Panc1 (cell line): ENCODE data around the gene BPIFA2. TPM values are rescaled to one million over a fixed set of nuclear protein-coding genes. Genes with fewer than 3 reads are reported as not detected.

Experiments used
- ATAC-seq: fragments of 200-7000 bp; cut with Tn5 transposase; 2 replicates; pipeline ENCODE4 v1.9.1; 2020; ENCODE audit warnings: mild to moderate bottlenecking, moderate library complexity
- BruUV-seq: library from RNA; stranded (reverse); fragments of 400-500 nt; replicated peaks from 2 replicates; lab custom pipeline; 2021; lab: Mats Ljungman, UMichigan
- CTCF ChIA-PET: fragments of 300-600 bp; sonication (Branson Sonifier 250); formaldehyde crosslinking; loops from one replicate; lab custom pipeline; 2022; ENCODE audit warnings: antibody characterized with exemption; lab: Charles Lee
- POLR2A ChIA-PET: fragments of 300-600 bp; sonication (Branson Sonifier 250); formaldehyde crosslinking; loops from one replicate; lab custom pipeline; 2022; ENCODE audit warnings: antibody characterized with exemption; lab: Charles Lee
- DNase-seq: peaks from one replicate; pipeline ENCODE4 v3.0.0-alpha.2; 2010; ENCODE audit warnings: low read depth, low spot score
- H3K27ac ChIP-seq: 2 replicates; pipeline ENCODE4 v1.5.1; 2011; ENCODE audit warnings: mild to moderate bottlenecking, low read length, inconsistent platforms
- H3K27me3 ChIP-seq: fragments of 200-500 bp; sonication (Bioruptor generic); 2 replicates; pipeline ENCODE4 v1.6.0; 2014; ENCODE audit warnings: low read length, inconsistent platforms; ENCODE audit not compliant: control insufficient read depth, insufficient read depth
- H3K36me3 ChIP-seq: fragments of 200-500 bp; sonication (Bioruptor generic); 2 replicates; pipeline ENCODE4 v1.5.1; 2014; ENCODE audit warnings: inconsistent platforms, mild to moderate bottlenecking, low read length, moderate library complexity; ENCODE audit not compliant: control insufficient read depth, insufficient read depth
- H3K4me1 ChIP-seq: 2 replicates; pipeline ENCODE4 v1.5.1; 2011; ENCODE audit warnings: inconsistent platforms, mild to moderate bottlenecking, low read length, moderate library complexity; ENCODE audit not compliant: control insufficient read depth, insufficient read depth
- H3K4me3 ChIP-seq, 2 experiments: 2 replicates each; pipeline ENCODE4 v1.5.1; 2011 to 2012; ENCODE audit warnings: low read depth in 2 of 2, low read length in 2 of 2, mild to moderate bottlenecking in 2 of 2, inconsistent platforms in 1 of 2, moderate library complexity in 1 of 2
- H3K9me3 ChIP-seq: fragments of 200-500 bp; sonication (Bioruptor generic); 2 replicates; pipeline ENCODE4 v1.5.1; 2014; ENCODE audit warnings: low read depth, mild to moderate bottlenecking, inconsistent platforms, low read length, moderate library complexity; ENCODE audit not compliant: control insufficient read depth, insufficient read depth
- POLR2AphosphoS5 ChIP-seq: IDR thresholded peaks from 2 replicates; pipeline ENCODE4 v1.6.1; 2012; ENCODE audit warnings: mild to moderate bottlenecking, low read depth, low read length, moderate library complexity
- REST ChIP-seq, 2 experiments: IDR thresholded peaks; 2 replicates each; pipeline ENCODE4 v1.6.1; 2011 to 2012; ENCODE audit warnings: low read depth in 2 of 2, control low read depth in 1 of 2, low read length in 1 of 2, mild to moderate bottlenecking in 1 of 2, moderate library complexity in 1 of 2; ENCODE audit not compliant: insufficient read depth in 1 of 2
- SIN3A ChIP-seq: IDR thresholded peaks from 2 replicates; pipeline ENCODE4 v1.6.1; 2012; ENCODE audit warnings: low read depth, mild to moderate bottlenecking, low read length, moderate library complexity, borderline replicate concordance; ENCODE audit not compliant: insufficient read depth
- TCF7L2 ChIP-seq: IDR thresholded peaks from 2 replicates; pipeline ENCODE4 v1.6.1; 2011; ENCODE audit warnings: mild to moderate bottlenecking, low read depth, low read length, inconsistent platforms
- in situ Hi-C: cut with HindIII; loops from 2 replicates; pipeline ENCODE4 v1.10.0; 2016; ENCODE audit warnings: low sequenced_read_pairs, low pct_unique_long_range_greater_than_20kb
- intact Hi-C: fragments of 100-400 bp; cut with micrococcal nuclease; formaldehyde crosslinking; loops from one replicate; pipeline ENCODE4 v1.10.0; 2022; ENCODE audit not compliant: unreplicated experiment
- total RNA-seq: library from RNA; stranded (reverse); gene quantifications from one replicate; pipeline ENCODE4 v1.2.1, GENCODE V29; 2021; ENCODE audit not compliant: unreplicated experiment
- TF ChIP-seq, protein P1 (sequence below): fragments of 450-650 bp; IDR thresholded peaks from 2 replicates; pipeline ENCODE4 v1.5.1; 2017; ENCODE audit warnings: mild to moderate bottlenecking

Gene BPIFA2
- total RNA-seq, 1 experiment from 2014 or later, result not detected

DNA sequence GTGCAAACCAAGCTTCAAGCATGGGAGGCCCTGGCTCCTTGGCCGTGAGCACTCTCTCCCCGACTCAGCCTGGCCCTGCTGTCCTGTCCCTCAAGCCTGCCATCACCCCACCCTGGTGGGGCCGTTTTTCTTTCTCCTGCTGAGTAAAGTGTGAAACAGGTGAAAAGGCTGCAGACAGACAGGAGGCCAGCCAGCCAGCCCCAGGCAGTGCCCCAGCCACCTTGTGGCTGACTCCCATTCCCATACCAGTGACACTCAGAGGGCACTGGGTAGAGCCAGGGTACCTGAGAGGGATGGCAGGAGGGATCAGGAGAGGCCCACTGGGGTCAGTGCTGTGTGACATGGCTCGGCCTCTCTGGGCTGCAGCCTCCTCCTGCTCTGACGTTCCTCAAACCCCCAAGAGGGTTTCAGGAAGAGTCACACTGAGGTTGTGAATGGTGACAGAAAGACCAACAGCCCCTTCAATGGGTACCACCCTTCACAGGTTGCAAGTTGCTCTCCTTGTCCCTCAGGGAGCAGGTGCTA lies 35.9 kb upstream of the BPIFA2 start:
- H3K4me3 ChIP-seq, result no peak overlapping the region
- ChIA-PET POLR2A (no interaction called here), CTCF (no interaction called here)
- H3K27ac ChIP-seq, result no peak overlapping the region
- in situ Hi-C loops (no loop called here), intact Hi-C loops (no loop called here)
- H3K9me3 ChIP-seq, result no peaks in the 10 kb centered on the region
- H3K36me3 ChIP-seq, result no peaks in the 10 kb centered on the region
- BruUV-seq, result no TSS peak
- H3K4me1 ChIP-seq, result no peaks in the 10 kb centered on the region
- no peak; the same call in 1 of the 2 replicates for ATAC-seq
- no peak for DNase-seq
- H3K27me3 ChIP-seq, result no peaks in the 10 kb centered on the region; the same call in 1 of the 2 replicates
- TF ChIP-seq SIN3A, result no peak
- no peak for TF ChIP-seq TCF7L2
- TF ChIP-seq REST (IDR thresholded peaks at IDR 0.05; ENCODE audit: insufficient read depth in 1 of 2, low read depth in 2 of 2, low read length in 1 of 2), result no peak
- TF ChIP-seq, protein P1, sequence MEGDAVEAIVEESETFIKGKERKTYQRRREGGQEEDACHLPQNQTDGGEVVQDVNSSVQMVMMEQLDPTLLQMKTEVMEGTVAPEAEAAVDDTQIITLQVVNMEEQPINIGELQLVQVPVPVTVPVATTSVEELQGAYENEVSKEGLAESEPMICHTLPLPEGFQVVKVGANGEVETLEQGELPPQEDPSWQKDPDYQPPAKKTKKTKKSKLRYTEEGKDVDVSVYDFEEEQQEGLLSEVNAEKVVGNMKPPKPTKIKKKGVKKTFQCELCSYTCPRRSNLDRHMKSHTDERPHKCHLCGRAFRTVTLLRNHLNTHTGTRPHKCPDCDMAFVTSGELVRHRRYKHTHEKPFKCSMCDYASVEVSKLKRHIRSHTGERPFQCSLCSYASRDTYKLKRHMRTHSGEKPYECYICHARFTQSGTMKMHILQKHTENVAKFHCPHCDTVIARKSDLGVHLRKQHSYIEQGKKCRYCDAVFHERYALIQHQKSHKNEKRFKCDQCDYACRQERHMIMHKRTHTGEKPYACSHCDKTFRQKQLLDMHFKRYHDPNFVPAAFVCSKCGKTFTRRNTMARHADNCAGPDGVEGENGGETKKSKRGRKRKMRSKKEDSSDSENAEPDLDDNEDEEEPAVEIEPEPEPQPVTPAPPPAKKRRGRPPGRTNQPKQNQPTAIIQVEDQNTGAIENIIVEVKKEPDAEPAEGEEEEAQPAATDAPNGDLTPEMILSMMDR, result no peak
- TF ChIP-seq POLR2AphosphoS5, result no peak

DNA sequence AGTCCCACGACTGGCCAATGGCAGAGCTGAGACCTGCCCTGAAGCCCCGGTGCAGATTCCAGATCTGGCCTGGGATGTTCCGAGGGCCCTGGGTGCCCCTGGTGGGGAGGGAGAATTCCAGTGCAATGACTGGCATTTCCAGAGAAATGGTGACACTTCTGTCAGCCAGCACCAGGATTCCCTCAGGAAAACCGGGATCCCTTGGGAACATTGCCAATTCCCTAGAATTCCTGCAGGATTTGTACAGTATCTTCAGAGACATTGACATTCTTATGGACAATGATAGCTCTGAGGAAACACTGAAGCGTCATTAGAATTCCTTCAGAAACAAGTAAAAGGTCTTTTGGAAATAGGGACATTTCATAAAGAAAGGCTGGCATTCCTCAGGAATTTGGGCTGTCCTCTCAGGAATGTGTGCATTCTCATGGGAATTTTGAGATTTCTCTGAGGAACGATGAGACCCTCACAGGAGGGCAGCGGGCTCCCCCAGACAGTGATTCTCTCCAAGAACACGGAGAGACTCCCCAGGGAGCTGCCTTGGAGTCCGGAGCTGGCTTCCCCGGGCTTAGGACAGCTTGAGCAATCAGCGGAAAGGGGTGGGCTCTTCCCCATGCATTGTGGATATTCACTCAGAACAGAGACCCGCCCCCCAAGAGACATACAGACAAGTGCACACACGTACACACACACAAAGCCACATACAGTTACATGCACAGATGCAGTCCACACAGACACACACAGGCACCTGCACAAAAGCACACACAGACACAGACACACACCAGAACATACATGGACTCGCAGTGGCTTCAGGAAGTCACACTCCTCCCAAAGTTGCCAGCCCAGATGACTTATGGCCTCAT lies 35.2 kb upstream of the BPIFA2 start:
- H3K4me3 ChIP-seq, result no peak overlapping the region
- no peaks in the 10 kb centered on the region for H3K36me3 ChIP-seq
- H3K27me3 ChIP-seq, result no peaks in the 10 kb centered on the region; the same call in 1 of the 2 replicates
- POLR2A ChIA-PET, result no interaction called here
- in situ Hi-C loops (no loop called here), intact Hi-C loops (no loop called here)
- peak; percentile 44; the same call in 1 of the 2 replicates for ATAC-seq
- DNase-seq, result no peak
- H3K27ac ChIP-seq, result no peak overlapping the region
- no TSS peak for BruUV-seq
- CTCF ChIA-PET, result no interaction called here
- no peak for TF ChIP-seq SIN3A
- no peak for TF ChIP-seq POLR2AphosphoS5
- no peak for TF ChIP-seq TCF7L2
- TF ChIP-seq REST (IDR thresholded peaks at IDR 0.05; ENCODE audit: insufficient read depth in 1 of 2, low read depth in 2 of 2, low read length in 1 of 2), result no peak
- TF ChIP-seq, protein P1, result no peak
- H3K4me1 ChIP-seq, result no peaks in the 10 kb centered on the region
- H3K9me3 ChIP-seq, result no peaks in the 10 kb centered on the region
